Measurements from ENCODE around the gene ARID3B.

DNA sequence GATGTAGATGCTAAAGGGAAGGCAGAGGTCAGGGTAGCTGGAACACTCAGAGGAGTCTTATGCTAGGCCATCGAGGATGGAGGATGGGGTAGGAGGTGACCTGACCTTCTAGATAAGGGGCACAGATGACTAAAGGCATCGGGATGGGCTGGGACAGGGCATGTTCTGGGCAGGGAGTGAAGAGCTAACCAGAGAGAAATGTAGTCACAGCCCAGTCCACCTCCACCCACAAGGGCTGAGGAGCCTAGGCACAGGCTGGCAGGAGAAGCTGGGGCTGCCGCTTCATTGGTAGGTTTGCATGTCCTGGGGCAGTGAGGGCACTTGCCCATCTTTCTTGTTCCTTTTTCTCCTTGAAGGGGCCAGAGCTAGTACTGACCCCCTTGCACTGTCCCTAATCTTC, 87.2 kb downstream of the ARID3B start:
- TF ChIP-seq, protein P1, sequence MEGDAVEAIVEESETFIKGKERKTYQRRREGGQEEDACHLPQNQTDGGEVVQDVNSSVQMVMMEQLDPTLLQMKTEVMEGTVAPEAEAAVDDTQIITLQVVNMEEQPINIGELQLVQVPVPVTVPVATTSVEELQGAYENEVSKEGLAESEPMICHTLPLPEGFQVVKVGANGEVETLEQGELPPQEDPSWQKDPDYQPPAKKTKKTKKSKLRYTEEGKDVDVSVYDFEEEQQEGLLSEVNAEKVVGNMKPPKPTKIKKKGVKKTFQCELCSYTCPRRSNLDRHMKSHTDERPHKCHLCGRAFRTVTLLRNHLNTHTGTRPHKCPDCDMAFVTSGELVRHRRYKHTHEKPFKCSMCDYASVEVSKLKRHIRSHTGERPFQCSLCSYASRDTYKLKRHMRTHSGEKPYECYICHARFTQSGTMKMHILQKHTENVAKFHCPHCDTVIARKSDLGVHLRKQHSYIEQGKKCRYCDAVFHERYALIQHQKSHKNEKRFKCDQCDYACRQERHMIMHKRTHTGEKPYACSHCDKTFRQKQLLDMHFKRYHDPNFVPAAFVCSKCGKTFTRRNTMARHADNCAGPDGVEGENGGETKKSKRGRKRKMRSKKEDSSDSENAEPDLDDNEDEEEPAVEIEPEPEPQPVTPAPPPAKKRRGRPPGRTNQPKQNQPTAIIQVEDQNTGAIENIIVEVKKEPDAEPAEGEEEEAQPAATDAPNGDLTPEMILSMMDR (IDR thresholded peaks at IDR 0.05), result no peak
- TF ChIP-seq POLR2A (IDR thresholded peaks at IDR 0.05; ENCODE audit: low read depth) (no peak), EP300 (IDR thresholded peaks at IDR 0.05) (no peak), POLR2AphosphoS5 (IDR thresholded peaks at IDR 0.05) (no peak)
